Activated naive CD8-positive, alpha-beta T cell treated with anti-CD3 and anti-CD28 coated beads, Interleukin-2, amount 10 ng/mL, durations not matched to agents 7 days and 5 days (primary cell): ENCODE results near the gene CCDC57. TPM values are rescaled to one million over a fixed set of nuclear protein-coding genes. Genes with fewer than 3 reads are reported as not detected.
"Not testable (repeated sequence)": the region's sequence is repeated elsewhere in the genome, so short reads cannot be mapped to it uniquely, and the experiment has no call there.

Experiments
- ATAC-seq: fragments of 150-1000 bp; cut with Tn5 transposase; one replicate; pipeline ENCODE4 v1.10.0; 2021; ENCODE audit warnings: low read depth, moderate library complexity
- POLR2A ChIA-PET: fragments of 350-600 bp; sonication (Branson Sonifier 250); formaldehyde crosslinking; loops from one replicate; lab custom pipeline; 2021; ENCODE audit warnings: antibody characterized with exemption; lab: Charles Lee
- DNase-seq: peaks from one replicate; pipeline ENCODE4 v3.0.0; 2021
- H3K27ac Mint-ChIP-seq: one replicate; pipeline ENCODE4 v1.8.0; 2022; ENCODE audit warnings: mild to moderate bottlenecking, mixed read lengths
- H3K27me3 Mint-ChIP-seq: one replicate; pipeline ENCODE4 v1.8.0; 2022; ENCODE audit warnings: mild to moderate bottlenecking, moderate library complexity, mixed read lengths
- H3K36me3 Mint-ChIP-seq: one replicate; pipeline ENCODE4 v1.8.0; 2021; ENCODE audit warnings: mild to moderate bottlenecking, mixed read lengths
- H3K4me1 Mint-ChIP-seq: one replicate; pipeline ENCODE4 v1.8.0; 2021; ENCODE audit warnings: mixed read lengths
- H3K4me3 Mint-ChIP-seq: one replicate; pipeline ENCODE4 v1.8.0; 2022; ENCODE audit warnings: mild to moderate bottlenecking, moderate library complexity, mixed read lengths
- H3K9me3 Mint-ChIP-seq: one replicate; pipeline ENCODE4 v1.8.0; 2021; ENCODE audit warnings: mixed read lengths
- total RNA-seq, 2 experiments: library from RNA; stranded (reverse); gene quantifications; one replicate each; pipeline ENCODE4 v1.2.3, GENCODE V29; 2021

The CCDC57 gene
- total RNA-seq, 2 experiments from 2014 or later: 79.5 to 81.7 TPM

DNA sequence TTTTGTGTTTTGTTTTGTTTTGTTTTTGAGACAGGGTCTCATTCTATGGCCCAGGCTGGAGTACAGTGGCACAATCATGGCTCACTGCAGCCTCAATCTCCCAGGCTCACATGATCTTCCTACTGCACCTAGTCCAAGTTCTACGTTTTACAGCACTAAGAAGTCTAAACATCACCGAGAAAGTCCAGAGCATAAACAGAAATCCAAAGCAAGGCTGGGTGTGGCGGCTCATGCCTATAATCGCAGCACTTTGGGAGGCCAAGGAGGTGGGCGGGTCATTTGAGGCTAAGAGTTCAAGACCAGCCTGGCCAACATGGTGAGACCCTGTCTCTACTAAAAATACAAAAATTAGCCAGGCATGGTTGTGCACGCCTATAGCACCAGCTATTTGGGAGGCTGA is 19.6 kb downstream of the CCDC57 start:
- H3K27ac Mint-ChIP-seq, ATAC-seq, H3K4me3 Mint-ChIP-seq, DNase-seq, H3K9me3 Mint-ChIP-seq, H3K27me3 Mint-ChIP-seq: not testable (repeated sequence)
- POLR2A ChIA-PET: interaction anchor here (1.1 kb wide), 1 partner anchor 8 kb away, joined by 4 read pairs; no protein-coding TSS in a partner anchor
- Mint-ChIP-seq H3K36me3 (peaks cover 30% of the 10 kb centered on the region), H3K4me1 (peaks cover 20% of the 10 kb centered on the region)

GRCh38 chr17:82188001-82188961 is 24.4 kb downstream of the CCDC57 start:
- Mint-ChIP-seq H3K27me3 (no peaks in the 10 kb centered on the region), H3K36me3 (peaks cover 16% of the 10 kb centered on the region), H3K4me3 (no peak overlapping the region), H3K27ac (peak overlapping the region; percentile 21), H3K9me3 (no peaks in the 10 kb centered on the region), H3K4me1 (peaks cover 2% of the 10 kb centered on the region)
- POLR2A ChIA-PET: interaction anchor here (0.6 kb wide), 1 partner anchor 23 kb away, joined by 3 read pairs; no protein-coding TSS in a partner anchor
- DNase-seq (no peak), ATAC-seq (no peak)

DNA sequence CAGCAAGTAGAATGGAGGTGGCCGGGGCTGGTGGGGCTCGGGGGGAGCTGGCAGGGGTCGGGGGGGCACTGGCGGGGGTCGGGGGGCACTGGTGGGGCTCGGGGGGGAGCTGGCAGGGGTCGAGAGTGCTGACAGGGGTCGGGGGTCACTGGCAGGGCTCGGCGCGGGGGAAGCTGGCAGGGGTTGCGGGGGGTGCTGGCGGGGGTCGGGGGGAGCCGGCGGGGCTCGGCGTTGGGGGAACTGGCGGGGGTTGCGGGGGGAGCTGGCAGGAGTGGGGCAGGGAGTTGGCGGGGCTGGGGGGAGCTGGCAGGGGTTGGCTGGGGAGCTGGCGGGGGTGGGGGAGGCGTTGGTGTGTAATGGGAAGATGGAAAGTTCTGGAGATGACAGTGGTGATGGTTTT is 25.1 kb downstream of the CCDC57 start:
- no peaks in the 10 kb centered on the region for H3K9me3 Mint-ChIP-seq
- no peak overlapping the region for H3K4me3 Mint-ChIP-seq
- H3K4me1 Mint-ChIP-seq: peaks cover 2% of the 10 kb centered on the region
- peaks cover 11% of the 10 kb centered on the region for H3K36me3 Mint-ChIP-seq
- ATAC-seq: no peak
- no peak for DNase-seq
- H3K27ac Mint-ChIP-seq: no peak overlapping the region
- H3K27me3 Mint-ChIP-seq: no peaks in the 10 kb centered on the region
- POLR2A ChIA-PET: no interaction called here

DNA sequence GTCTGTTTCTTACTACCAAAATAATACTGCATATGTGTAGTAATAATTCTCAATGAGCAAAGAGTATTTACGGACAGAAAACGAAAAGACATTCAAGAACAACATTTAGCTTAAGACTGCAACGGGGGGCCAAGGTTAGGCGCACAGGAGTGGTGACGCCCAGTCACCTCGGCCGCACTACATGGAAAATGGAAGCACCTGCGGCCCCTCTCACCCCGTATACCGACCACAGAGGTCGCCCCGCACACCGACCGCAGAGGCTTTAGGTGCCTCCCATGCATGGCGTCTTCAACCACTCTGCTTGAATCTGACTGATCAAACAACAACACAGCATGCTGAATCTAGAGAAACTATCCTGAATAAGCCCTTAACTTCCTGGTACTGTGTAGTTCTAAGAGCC is 26.4 kb downstream of the CCDC57 start:
- no peak for ATAC-seq
- Mint-ChIP-seq H3K4me3 (no peak overlapping the region), H3K27me3 (no peaks in the 10 kb centered on the region), H3K27ac (no peak overlapping the region), H3K9me3 (no peaks in the 10 kb centered on the region), H3K36me3 (peaks cover 7% of the 10 kb centered on the region), H3K4me1 (peaks cover 2% of the 10 kb centered on the region)
- DNase-seq: no peak
- POLR2A ChIA-PET: no interaction called here

- no peak for ATAC-seq
- POLR2A ChIA-PET: no interaction called here
- H3K27ac Mint-ChIP-seq: no peak overlapping the region
- peaks cover 7% of the 10 kb centered on the region for H3K36me3 Mint-ChIP-seq
- no peaks in the 10 kb centered on the region for H3K9me3 Mint-ChIP-seq
- DNase-seq: no peak
- no peaks in the 10 kb centered on the region for H3K27me3 Mint-ChIP-seq
- H3K4me3 Mint-ChIP-seq: no peak overlapping the region
- peaks cover 2% of the 10 kb centered on the region for H3K4me1 Mint-ChIP-seq
Observed at GRCh38 chr17:82184761-82185160, 27.9 kb downstream of the CCDC57 start.

DNA sequence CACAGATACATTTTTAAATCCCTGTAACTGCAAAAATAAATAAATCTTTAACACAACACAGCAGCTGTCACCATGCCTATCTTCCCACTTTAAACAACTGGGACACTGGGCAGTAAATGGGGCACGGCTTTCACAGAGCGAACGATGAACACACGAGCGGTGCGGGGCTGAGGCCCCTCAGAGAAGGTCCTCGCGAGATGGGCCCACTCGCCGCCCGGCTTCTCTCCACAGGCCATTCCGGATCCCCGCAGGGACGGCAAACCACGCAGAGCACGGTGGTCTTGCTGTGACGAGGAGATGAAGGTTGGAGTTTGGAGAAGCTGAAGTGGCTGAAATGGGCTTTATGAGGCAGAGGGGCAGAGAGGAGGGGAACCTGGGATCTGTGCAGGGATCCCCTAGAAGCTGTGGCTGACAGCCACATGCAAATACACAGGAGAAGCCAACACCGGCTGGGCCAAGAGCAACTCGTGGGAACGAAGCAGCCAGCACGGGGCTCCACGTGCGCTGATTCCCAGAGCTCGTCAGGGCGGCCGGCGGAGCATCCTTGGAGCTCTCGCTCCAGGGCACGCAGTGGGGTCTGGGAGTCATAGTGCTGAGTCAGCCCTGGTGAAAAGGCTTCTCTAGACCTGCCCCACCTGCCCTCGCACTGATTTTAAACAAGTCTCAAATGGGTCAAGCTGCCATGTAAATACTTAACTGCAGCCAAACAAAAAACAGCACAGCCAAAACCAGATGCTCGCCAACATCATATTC is 31.7 kb downstream of the CCDC57 start:
- POLR2A ChIA-PET: interaction anchor here (1.3 kb wide), 1 partner anchor 25 kb away, joined by 3 read pairs; no protein-coding TSS in a partner anchor
- no peaks in the 10 kb centered on the region for H3K27me3 Mint-ChIP-seq
- no peak overlapping the region for H3K27ac Mint-ChIP-seq
- H3K9me3 Mint-ChIP-seq: no peaks in the 10 kb centered on the region
- H3K4me3 Mint-ChIP-seq: no peak overlapping the region
- DNase-seq (no peak), ATAC-seq (no peak)
- H3K36me3 Mint-ChIP-seq: peaks cover 9% of the 10 kb centered on the region
- no peaks in the 10 kb centered on the region for H3K4me1 Mint-ChIP-seq

GRCh38 chr17:82179946-82180475 is 32.6 kb downstream of the CCDC57 start:
- H3K4me3 Mint-ChIP-seq: no peak overlapping the region
- no peak for ATAC-seq
- no peak for DNase-seq

DNA sequence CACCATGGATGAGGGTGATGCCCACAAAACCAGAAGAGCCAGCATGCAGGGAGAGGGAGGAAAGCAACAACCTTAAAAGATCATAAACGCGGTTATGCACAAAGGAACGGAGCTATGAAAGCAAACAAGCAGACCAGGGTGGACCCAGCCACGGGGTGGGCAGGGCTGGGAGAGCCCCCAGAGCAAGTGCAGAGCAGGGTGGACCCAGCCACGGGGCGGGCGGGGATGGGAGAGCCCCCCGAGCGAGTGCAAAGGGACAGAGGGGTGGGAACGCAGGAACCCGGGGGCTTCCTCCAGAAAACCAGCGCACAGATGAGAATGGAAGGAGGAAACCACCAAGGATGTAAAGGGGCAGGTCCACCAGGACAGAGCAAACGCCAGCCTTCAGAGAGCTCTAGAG is 33.2 kb downstream of the CCDC57 start:
- ATAC-seq (no peak), DNase-seq (no peak)
- H3K36me3 Mint-ChIP-seq: peaks cover 5% of the 10 kb centered on the region
- no peaks in the 10 kb centered on the region for H3K4me1 Mint-ChIP-seq
- H3K27ac Mint-ChIP-seq: no peak overlapping the region
- no peaks in the 10 kb centered on the region for H3K9me3 Mint-ChIP-seq
- POLR2A ChIA-PET: no interaction called here
- H3K27me3 Mint-ChIP-seq: no peaks in the 10 kb centered on the region
- no peak overlapping the region for H3K4me3 Mint-ChIP-seq

More at GRCh38 chr17:82179946-82180475, 32.6 kb downstream of the CCDC57 start:
- Mint-ChIP-seq H3K27me3 (no peaks in the 10 kb centered on the region), H3K4me1 (no peaks in the 10 kb centered on the region), H3K27ac (no peak overlapping the region), H3K36me3 (peaks cover 6% of the 10 kb centered on the region), H3K9me3 (no peaks in the 10 kb centered on the region)
- POLR2A ChIA-PET: interaction anchor here (1.3 kb wide), 1 partner anchor 26 kb away, joined by 3 read pairs; no protein-coding TSS in a partner anchor

GRCh38 chr17:82178499-82179261 is 34.0 kb downstream of the CCDC57 start:
- H3K36me3 Mint-ChIP-seq: peaks cover 4% of the 10 kb centered on the region
- no peaks in the 10 kb centered on the region for H3K4me1 Mint-ChIP-seq
- no peak overlapping the region for H3K27ac Mint-ChIP-seq
- H3K27me3 Mint-ChIP-seq: no peaks in the 10 kb centered on the region
- no peaks in the 10 kb centered on the region for H3K9me3 Mint-ChIP-seq
- no peak overlapping the region for H3K4me3 Mint-ChIP-seq
- POLR2A ChIA-PET: interaction anchor here (1.6 kb wide), 1 partner anchor 21 kb away, joined by 4 read pairs; no protein-coding TSS in a partner anchor
- ATAC-seq: no peak
- no peak for DNase-seq

- DNase-seq: no peak
- POLR2A ChIA-PET: interaction anchor here (1.6 kb wide), 1 partner anchor 22 kb away, joined by 4 read pairs; no protein-coding TSS in a partner anchor
- peaks cover 2% of the 10 kb centered on the region for H3K36me3 Mint-ChIP-seq
- H3K4me1 Mint-ChIP-seq: no peaks in the 10 kb centered on the region
- H3K9me3 Mint-ChIP-seq: no peaks in the 10 kb centered on the region
- no peak overlapping the region for H3K27ac Mint-ChIP-seq
- no peak overlapping the region for H3K4me3 Mint-ChIP-seq
- no peak for ATAC-seq
- no peaks in the 10 kb centered on the region for H3K27me3 Mint-ChIP-seq
Observed at GRCh38 chr17:82177761-82178498, 34.7 kb downstream of the CCDC57 start.

DNA sequence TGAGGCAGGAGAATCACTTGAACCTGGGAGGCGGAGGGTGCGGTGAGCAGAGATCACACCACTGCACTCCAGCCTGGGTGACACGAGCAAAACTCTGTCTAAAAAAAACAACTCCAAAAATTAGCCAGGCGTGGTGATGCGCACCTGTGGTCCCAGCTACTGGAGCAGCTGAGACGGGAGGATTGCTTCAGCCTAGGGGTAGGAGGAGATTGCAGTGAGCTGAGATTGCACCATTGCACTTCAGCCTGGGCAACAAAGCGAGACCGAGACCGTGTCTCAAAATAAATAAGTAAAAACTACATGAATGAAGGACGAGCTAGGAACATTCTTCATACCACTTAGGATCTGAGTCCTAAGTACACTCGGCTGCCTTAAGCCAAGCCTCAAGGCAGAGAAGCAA is 35.4 kb downstream of the CCDC57 start:
- POLR2A ChIA-PET: interaction anchor here (1.6 kb wide), 1 partner anchor 23 kb away, joined by 4 read pairs; no protein-coding TSS in a partner anchor

DNA sequence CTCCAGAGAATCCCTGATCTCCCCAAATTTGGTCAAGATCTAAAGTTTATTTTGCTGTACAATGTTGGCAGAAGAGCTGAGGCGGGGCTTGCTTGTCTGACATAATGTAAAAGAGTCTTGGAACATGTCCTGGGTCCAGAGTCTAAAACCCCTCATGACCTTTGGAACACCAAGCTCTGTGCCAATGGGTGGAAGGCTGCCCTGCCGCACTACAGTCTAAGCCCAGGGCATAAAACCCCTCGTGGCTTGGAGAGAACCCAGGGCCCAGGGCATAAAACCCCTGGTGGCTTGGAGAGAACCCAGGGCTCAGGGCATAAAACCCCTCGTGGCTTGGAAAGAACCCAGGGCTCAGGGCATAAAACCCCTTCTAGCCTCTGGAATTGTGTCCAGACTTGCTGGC is 36.7 kb downstream of the CCDC57 start:
- DNase-seq (no peak), ATAC-seq (no peak)
- POLR2A ChIA-PET: no interaction called here
- Mint-ChIP-seq H3K4me1 (no peaks in the 10 kb centered on the region), H3K36me3 (peaks cover 4% of the 10 kb centered on the region), H3K4me3 (no peak overlapping the region), H3K27ac (no peak overlapping the region), H3K9me3 (no peaks in the 10 kb centered on the region), H3K27me3 (no peaks in the 10 kb centered on the region)

More for the DNA sequence above, 35.4 kb downstream of the CCDC57 start:
- Mint-ChIP-seq H3K27ac (no peak overlapping the region), H3K4me3 (no peak overlapping the region), H3K27me3 (no peaks in the 10 kb centered on the region), H3K4me1 (no peaks in the 10 kb centered on the region), H3K9me3 (no peaks in the 10 kb centered on the region), H3K36me3 (peaks cover 4% of the 10 kb centered on the region)
- no peak for ATAC-seq
- no peak for DNase-seq
